Prostate gland (tissue), 2 donors: ENCODE results near the gene SYNE1.

Experiments
- CTCF ChIP-seq, 4 experiments: fragments of 200-600 bp in 2 of 4; fragments of 450-650 bp in 2 of 4; sonication (generic) in 2 of 4; IDR thresholded peaks; 1 replicate in 3 of 4; 2 replicates in 1 of 4; pipeline ENCODE4 v1.5.1; 2016 to 2019; ENCODE audit warnings: antibody characterized with exemption in 4 of 4, mild to moderate bottlenecking in 2 of 4, moderate library complexity in 2 of 4
- POLR2AphosphoS5 ChIP-seq: sonication (generic); formaldehyde crosslinking; IDR thresholded peaks from one replicate; pipeline ENCODE4 v1.6.1; 2017; ENCODE audit warnings: antibody characterized with exemption

GRCh38 chr6:152246554-152247337 lies 390.4 kb downstream of the SYNE1 start:
- TF ChIP-seq CTCF (IDR thresholded peaks at IDR 0.05) = no peak
- no peak for TF ChIP-seq POLR2AphosphoS5
